HepG2 (cell line): ENCODE measurements around the gene BCKDHA. TPM values are rescaled to one million over a fixed set of nuclear protein-coding genes. Genes with fewer than 3 reads are reported as not detected.

Source experiments
- GABPB1 ChIP-seq: IDR thresholded peaks from 2 replicates; pipeline ENCODE4 v1.6.1; 2016; ENCODE audit warnings: mild to moderate bottlenecking, missing genetic modification reagents, moderate library complexity, missing compliant biosample characterization
- NCOA5 ChIP-seq: sonication (generic); formaldehyde crosslinking; IDR thresholded peaks from 2 replicates; pipeline ENCODE4 v1.4.0; 2020; ENCODE audit warnings: missing genetic modification reagents
- NKX3-1 ChIP-seq: sonication (generic); formaldehyde crosslinking; IDR thresholded peaks from 2 replicates; pipeline ENCODE4 v1.5.0; 2020; ENCODE audit warnings: missing genetic modification reagents
- PHF8 ChIP-seq: sonication (generic); formaldehyde crosslinking; IDR thresholded peaks from 2 replicates; pipeline ENCODE4 v1.5.0; 2020; ENCODE audit warnings: missing genetic modification reagents
- POLR2AphosphoS2 ChIP-seq: IDR thresholded peaks from 2 replicates; pipeline ENCODE4 v1.6.1; 2011; ENCODE audit warnings: low read depth, low read length, improper control_type of control experiment
- REPIN1 ChIP-seq: sonication (generic); formaldehyde crosslinking; IDR thresholded peaks from 2 replicates; pipeline ENCODE4 v1.8.0; 2022; ENCODE audit warnings: missing genetic modification reagents, low read depth, mild to moderate bottlenecking, borderline replicate concordance
- SIN3B ChIP-seq: fragments of 150-350 bp; IDR thresholded peaks from 2 replicates; pipeline ENCODE4 v1.6.1; 2014; ENCODE audit warnings: low read length
- SPEN ChIP-seq: sonication (generic); formaldehyde crosslinking; IDR thresholded peaks from 2 replicates; pipeline ENCODE4 v1.5.1; 2020; ENCODE audit warnings: low read depth, mild to moderate bottlenecking, missing genetic modification reagents
- ZBTB34 ChIP-seq: sonication (generic); formaldehyde crosslinking; IDR thresholded peaks from 2 replicates; pipeline ENCODE4 v1.8.0; 2022; ENCODE audit warnings: mild to moderate bottlenecking, missing genetic modification reagents
- ZKSCAN5 ChIP-seq: sonication (generic); formaldehyde crosslinking; IDR thresholded peaks from 2 replicates; pipeline ENCODE4 v1.5.1; 2020; ENCODE audit warnings: mild to moderate bottlenecking, missing genetic modification reagents
- ZNF234 ChIP-seq: sonication (generic); formaldehyde crosslinking; conservative IDR thresholded peaks from 2 replicates; pipeline ENCODE4 v1.5.1; 2020; ENCODE audit warnings: mild to moderate bottlenecking, missing genetic modification reagents
- ZNF75D ChIP-seq: sonication (generic); formaldehyde crosslinking; IDR thresholded peaks from 2 replicates; pipeline ENCODE4 v1.8.1; 2023; ENCODE audit warnings: missing genetic modification reagents, mild to moderate bottlenecking, borderline replicate concordance
- polyA plus RNA-seq, 8 experiments: library from polyadenylated mRNA; depleted of rRNA in 3 of 8; stranded (reverse) in 7 of 8; unstranded in 1 of 8; fragments of >200 nt; fragmentation: Illumina TruSeq in 4 of 8; extraction: Trizol in 4 of 8; gene quantifications; 2 replicates each; pipeline versions ENCODE4 v1.2.1 to v1.2.3, GENCODE V29; 2011 to 2016; ENCODE audit warnings: low read depth in 4 of 8, missing spikeins in 1 of 8, mixed read lengths in 1 of 8; ENCODE audit not compliant: insufficient read depth in 1 of 8
- total RNA-seq, 5 experiments: library from RNA; depleted of rRNA; stranded (reverse); fragments of >200 nt; fragmentation: Illumina TruSeq; extraction: Trizol; gene quantifications; 2 replicates each; pipeline ENCODE4 v1.2.3, GENCODE V29; 2016; ENCODE audit warnings: low read depth in 1 of 5
- TF ChIP-seq, protein P1 (sequence below), 2 experiments: sonication (generic) in 1 of 2; formaldehyde crosslinking in 1 of 2; IDR thresholded peaks; 2 replicates each; pipeline versions ENCODE4 v1.5.1 to v1.6.1; 2011 to 2020; ENCODE audit warnings: borderline replicate concordance in 1 of 2, low read depth in 1 of 2, low read length in 1 of 2, mild to moderate bottlenecking in 1 of 2, missing genetic modification reagents in 1 of 2, moderate library complexity in 1 of 2
- TF ChIP-seq, protein P2 (sequence below): sonication (generic); formaldehyde crosslinking; IDR thresholded peaks from 2 replicates; pipeline ENCODE4 v1.5.0; 2020; ENCODE audit warnings: missing genetic modification reagents, mild to moderate bottlenecking, borderline replicate concordance
- TF ChIP-seq, protein P3 (sequence below): IDR thresholded peaks from 2 replicates; pipeline ENCODE4 v1.6.1; 2016; ENCODE audit warnings: low read depth, control low read depth
- TF ChIP-seq, protein P4 (sequence below): sonication (generic); formaldehyde crosslinking; IDR thresholded peaks from 2 replicates; pipeline ENCODE4 v1.4.0; 2020; ENCODE audit warnings: mild to moderate bottlenecking, missing genetic modification reagents, borderline replicate concordance
- TF ChIP-seq, protein P5 (sequence below): sonication (generic); formaldehyde crosslinking; IDR thresholded peaks from 2 replicates; pipeline ENCODE4 v1.5.0; 2020; ENCODE audit warnings: missing genetic modification reagents, mild to moderate bottlenecking, borderline replicate concordance

Gene BCKDHA
- total and polyA plus RNA-seq, 2 of the 13 experiments (the other 11 are each of a cell fraction or from before 2014, with no cell fraction given), result 11.8 to 31.5 TPM

DNA sequence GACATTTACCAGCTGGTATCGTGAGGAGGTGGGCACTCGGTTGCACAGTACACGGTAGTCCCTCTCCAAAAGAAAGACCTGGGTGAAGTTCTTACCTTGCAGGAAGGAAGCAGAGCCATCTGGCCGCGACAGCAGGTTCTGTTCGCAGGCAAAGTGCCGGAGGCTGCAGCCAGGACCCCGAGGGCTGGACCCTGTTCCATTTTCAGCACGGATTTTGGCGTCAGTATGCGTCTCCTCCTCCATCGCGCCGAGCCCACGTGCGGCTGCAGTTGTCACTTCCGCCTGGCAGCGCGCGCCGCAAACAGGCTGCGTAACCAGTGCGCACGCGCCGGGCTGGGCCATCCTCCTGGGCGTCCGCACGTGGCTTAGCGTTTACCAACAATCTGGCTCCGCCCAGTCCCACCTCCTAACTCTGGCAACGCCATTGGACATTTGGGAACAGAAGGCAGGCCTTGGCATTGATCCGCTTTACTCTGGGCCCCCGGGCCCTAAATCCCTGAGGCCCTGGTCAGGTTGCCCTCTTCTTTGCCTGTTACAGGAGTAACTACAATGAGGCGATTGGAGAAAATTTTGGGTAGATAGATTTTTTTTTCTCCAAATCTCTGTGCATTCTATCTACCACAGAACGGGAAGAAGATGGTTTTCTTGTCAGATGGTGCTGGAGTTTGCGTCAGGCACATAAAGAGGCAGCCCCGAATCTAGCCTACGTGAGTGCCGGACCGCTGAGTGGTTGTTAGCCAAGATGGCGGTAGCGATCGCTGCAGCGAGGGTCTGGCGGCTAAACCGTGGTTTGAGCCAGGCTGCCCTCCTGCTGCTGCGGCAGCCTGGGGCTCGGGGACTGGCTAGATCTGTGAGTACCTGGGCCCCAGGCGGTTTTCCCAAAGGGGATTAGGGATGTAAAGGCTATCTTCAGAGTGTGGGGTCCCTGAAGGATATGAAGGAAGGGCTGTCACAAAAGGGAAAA lies at the start of gene BCKDHA, which contains the start of gene EXOSC5 (continued):
- TF ChIP-seq, protein P1, sequence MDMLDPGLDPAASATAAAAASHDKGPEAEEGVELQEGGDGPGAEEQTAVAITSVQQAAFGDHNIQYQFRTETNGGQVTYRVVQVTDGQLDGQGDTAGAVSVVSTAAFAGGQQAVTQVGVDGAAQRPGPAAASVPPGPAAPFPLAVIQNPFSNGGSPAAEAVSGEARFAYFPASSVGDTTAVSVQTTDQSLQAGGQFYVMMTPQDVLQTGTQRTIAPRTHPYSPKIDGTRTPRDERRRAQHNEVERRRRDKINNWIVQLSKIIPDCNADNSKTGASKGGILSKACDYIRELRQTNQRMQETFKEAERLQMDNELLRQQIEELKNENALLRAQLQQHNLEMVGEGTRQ (IDR thresholded peaks at IDR 0.05; ENCODE audit: low read depth, low read length), result peak; percentile 77
- TF ChIP-seq, protein P1 (CRISPR knock-in tag; IDR thresholded peaks at IDR 0.05; ENCODE audit: borderline replicate concordance), result peak; percentile 86; the same call in 1 of the 2 replicates
- TF ChIP-seq ZNF234 (CRISPR knock-in tag) (no peak), ZKSCAN5 (no peak), ZNF75D (CRISPR knock-in tag) (no peak), POLR2AphosphoS2 (no peak), PHF8 (peak; percentile 80), NCOA5 (CRISPR knock-in tag) (0 out of 2 replicates have a peak, but pooled peaks have one; percentile 25), GABPB1 (peak; percentile 97), NKX3-1 (CRISPR knock-in tag) (peak; percentile 85; the same call in 1 of the 2 replicates), SIN3B (peak; percentile 65), SPEN (CRISPR knock-in tag) (peak; percentile 86), ZBTB34 (CRISPR knock-in tag) (no peak), REPIN1 (CRISPR knock-in tag) (peak; percentile 65; the same call in 1 of the 2 replicates)
- TF ChIP-seq, protein P2, sequence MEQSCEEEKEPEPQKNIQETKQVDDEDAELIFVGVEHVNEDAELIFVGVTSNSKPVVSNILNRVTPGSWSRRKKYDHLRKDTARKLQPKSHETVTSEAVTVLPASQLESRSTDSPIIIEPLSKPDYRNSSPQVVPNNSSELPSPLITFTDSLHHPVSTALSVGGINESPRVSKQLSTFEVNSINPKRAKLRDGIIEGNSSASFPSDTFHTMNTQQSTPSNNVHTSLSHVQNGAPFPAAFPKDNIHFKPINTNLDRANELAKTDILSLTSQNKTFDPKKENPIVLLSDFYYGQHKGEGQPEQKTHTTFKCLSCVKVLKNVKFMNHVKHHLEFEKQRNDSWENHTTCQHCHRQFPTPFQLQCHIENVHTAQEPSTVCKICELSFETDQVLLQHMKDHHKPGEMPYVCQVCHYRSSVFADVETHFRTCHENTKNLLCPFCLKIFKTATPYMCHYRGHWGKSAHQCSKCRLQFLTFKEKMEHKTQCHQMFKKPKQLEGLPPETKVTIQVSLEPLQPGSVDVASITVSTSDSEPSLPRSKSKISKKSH (CRISPR knock-in tag), result peak; percentile 31; the same call in 1 of the 2 replicates
- TF ChIP-seq, protein P3, sequence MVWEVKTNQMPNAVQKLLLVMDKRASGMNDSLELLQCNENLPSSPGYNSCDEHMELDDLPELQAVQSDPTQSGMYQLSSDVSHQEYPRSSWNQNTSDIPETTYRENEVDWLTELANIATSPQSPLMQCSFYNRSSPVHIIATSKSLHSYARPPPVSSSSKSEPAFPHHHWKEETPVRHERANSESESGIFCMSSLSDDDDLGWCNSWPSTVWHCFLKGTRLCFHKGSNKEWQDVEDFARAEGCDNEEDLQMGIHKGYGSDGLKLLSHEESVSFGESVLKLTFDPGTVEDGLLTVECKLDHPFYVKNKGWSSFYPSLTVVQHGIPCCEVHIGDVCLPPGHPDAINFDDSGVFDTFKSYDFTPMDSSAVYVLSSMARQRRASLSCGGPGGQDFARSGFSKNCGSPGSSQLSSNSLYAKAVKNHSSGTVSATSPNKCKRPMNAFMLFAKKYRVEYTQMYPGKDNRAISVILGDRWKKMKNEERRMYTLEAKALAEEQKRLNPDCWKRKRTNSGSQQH, result peak; percentile 86
- TF ChIP-seq, protein P4, sequence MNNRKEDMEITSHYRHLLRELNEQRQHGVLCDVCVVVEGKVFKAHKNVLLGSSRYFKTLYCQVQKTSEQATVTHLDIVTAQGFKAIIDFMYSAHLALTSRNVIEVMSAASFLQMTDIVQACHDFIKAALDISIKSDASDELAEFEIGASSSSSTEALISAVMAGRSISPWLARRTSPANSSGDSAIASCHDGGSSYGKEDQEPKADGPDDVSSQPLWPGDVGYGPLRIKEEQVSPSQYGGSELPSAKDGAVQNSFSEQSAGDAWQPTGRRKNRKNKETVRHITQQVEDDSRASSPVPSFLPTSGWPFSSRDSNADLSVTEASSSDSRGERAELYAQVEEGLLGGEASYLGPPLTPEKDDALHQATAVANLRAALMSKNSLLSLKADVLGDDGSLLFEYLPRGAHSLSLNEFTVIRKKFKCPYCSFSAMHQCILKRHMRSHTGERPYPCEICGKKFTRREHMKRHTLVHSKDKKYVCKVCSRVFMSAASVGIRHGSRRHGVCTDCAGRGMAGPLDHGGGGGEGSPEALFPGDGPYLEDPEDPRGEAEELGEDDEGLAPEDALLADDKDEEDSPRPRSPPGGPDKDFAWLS (CRISPR knock-in tag), result no peak
- TF ChIP-seq, protein P5, sequence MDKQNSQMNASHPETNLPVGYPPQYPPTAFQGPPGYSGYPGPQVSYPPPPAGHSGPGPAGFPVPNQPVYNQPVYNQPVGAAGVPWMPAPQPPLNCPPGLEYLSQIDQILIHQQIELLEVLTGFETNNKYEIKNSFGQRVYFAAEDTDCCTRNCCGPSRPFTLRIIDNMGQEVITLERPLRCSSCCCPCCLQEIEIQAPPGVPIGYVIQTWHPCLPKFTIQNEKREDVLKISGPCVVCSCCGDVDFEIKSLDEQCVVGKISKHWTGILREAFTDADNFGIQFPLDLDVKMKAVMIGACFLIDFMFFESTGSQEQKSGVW (CRISPR knock-in tag), result no peak
